ENCODE measurements around the gene PRDM15.

The PRDM15 gene

GRCh38 chr21:41840880-41841279 is 38.3 kb downstream of the PRDM15 start:
- DNase-seq (ENCODE audit: low read depth): no peak

GRCh38 chr21:41839387-41840000 is 39.6 kb downstream of the PRDM15 start:
- DNase-seq (ENCODE audit: low read depth): no peak

GRCh38 chr21:41837756-41838297 is 41.3 kb downstream of the PRDM15 start:
- DNase-seq (ENCODE audit: low read depth): no peak

- DNase-seq (ENCODE audit: low read depth): no peak
Observed at GRCh38 chr21:41836166-41837015, 42.8 kb downstream of the PRDM15 start.

- DNase-seq (ENCODE audit: low read depth): no peak
Observed at GRCh38 chr21:41835711-41836154, 43.4 kb downstream of the PRDM15 start.

- no peak for DNase-seq (ENCODE audit: low read depth)
Observed at GRCh38 chr21:41834926-41835663, 44.0 kb downstream of the PRDM15 start.

GRCh38 chr21:41834252-41834925 is 44.8 kb downstream of the PRDM15 start:
- DNase-seq (ENCODE audit: low read depth): no peak

- no peak for DNase-seq (ENCODE audit: low read depth)
Observed at GRCh38 chr21:41833497-41834115, 45.5 kb downstream of the PRDM15 start.

GRCh38 chr21:41832596-41833496 is 46.3 kb downstream of the PRDM15 start:
- DNase-seq (ENCODE audit: low read depth): no peak

GRCh38 chr21:41831866-41832595 is 47.1 kb downstream of the PRDM15 start:
- no peak for DNase-seq (ENCODE audit: low read depth)

- no peak for DNase-seq (ENCODE audit: low read depth)
Observed at GRCh38 chr21:41831453-41831831, 47.7 kb downstream of the PRDM15 start.

GRCh38 chr21:41830764-41831452 is 48.2 kb downstream of the PRDM15 start:
- no peak for DNase-seq (ENCODE audit: low read depth)

- no peak for DNase-seq (ENCODE audit: low read depth)
Observed at GRCh38 chr21:41830145-41830707, 48.9 kb downstream of the PRDM15 start.

- DNase-seq (ENCODE audit: low read depth): no peak
Observed at GRCh38 chr21:41828884-41829360, 50.2 kb downstream of the PRDM15 start.

GRCh38 chr21:41827951-41828883 is 50.9 kb downstream of the PRDM15 start:
- DNase-seq (ENCODE audit: low read depth): no peak

GRCh38 chr21:41825881-41826280 is 53.3 kb downstream of the PRDM15 start:
- DNase-seq (ENCODE audit: low read depth): no peak

GRCh38 chr21:41825216-41825615 is 53.9 kb downstream of the PRDM15 start:
- DNase-seq (ENCODE audit: low read depth): no peak
